ENCODE data around the gene GRIK4. TPM values are rescaled to one million over a fixed set of nuclear protein-coding genes. Genes with fewer than 3 reads are reported as not detected.

Gene GRIK4
- total and polyA plus RNA-seq, 12 donors: 0.33 to 4.8 (median 3.0) TPM

DNA sequence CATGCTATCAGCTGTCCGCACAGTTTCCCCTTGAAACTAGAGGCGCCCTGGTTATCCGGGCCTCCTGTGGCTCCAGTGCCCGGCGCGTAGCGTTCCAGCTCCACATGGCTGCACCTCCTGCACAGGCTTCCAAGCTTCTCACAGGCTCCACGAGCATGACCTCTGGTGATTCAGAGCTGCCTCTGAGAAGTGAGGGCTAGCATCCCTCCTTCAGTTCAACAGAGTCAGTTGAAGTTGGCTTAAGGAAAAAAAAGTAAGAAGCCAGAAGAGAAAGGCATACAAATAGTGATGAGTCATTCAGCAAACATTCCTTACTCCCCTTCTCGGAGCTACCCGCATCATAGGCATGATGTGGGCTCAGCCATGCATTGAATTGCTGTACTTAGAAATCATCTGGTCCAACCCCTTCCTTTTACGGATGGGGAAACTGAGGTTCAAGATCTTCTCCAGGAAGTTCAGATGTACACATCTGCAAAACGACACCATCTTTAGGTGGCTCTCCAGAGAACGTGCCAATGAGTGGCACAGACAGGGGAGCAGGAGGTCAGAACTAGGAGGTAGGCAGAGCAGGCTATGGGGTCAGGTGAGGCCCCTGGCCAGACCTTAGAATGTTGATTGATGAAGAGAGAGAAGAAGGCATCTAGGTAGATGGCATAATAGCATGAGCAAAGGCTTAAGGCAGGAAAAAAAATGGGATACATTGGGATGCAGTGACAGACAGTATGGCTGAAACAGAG is 296.0 kb downstream of the GRIK4 start:
- intact Hi-C loops (cut with DNase I): loop anchor here in 1 of 2 donors (10.0 kb wide), 1 partner anchor 293 kb away; the partner anchor contains the start of gene GRIK4
- Histone ChIP-seq H3K4me3 (no peak overlapping the region), H3K4me1 (replicated peaks in 1 of 2) (no peaks in the 10 kb centered on the region), H3K9me3 (replicated peaks in 1 of 3) (no peaks in the 10 kb centered on the region), H3K27me3 (no peaks in the 10 kb centered on the region), H3K27ac (no peak overlapping the region), H3K36me3 (replicated peaks in 1 of 2) (no peaks in the 10 kb centered on the region)
- WGBS, 4 donors: 79 to 83% (median 81%) methylated on average over 13 of the region's 13 CpGs
- TF ChIP-seq, protein P1, sequence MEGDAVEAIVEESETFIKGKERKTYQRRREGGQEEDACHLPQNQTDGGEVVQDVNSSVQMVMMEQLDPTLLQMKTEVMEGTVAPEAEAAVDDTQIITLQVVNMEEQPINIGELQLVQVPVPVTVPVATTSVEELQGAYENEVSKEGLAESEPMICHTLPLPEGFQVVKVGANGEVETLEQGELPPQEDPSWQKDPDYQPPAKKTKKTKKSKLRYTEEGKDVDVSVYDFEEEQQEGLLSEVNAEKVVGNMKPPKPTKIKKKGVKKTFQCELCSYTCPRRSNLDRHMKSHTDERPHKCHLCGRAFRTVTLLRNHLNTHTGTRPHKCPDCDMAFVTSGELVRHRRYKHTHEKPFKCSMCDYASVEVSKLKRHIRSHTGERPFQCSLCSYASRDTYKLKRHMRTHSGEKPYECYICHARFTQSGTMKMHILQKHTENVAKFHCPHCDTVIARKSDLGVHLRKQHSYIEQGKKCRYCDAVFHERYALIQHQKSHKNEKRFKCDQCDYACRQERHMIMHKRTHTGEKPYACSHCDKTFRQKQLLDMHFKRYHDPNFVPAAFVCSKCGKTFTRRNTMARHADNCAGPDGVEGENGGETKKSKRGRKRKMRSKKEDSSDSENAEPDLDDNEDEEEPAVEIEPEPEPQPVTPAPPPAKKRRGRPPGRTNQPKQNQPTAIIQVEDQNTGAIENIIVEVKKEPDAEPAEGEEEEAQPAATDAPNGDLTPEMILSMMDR (IDR thresholded peaks at IDR 0.05): no peak
- TF ChIP-seq POLR2A (IDR thresholded peaks at IDR 0.05): no peak
- DNase-seq: no peak

DNA sequence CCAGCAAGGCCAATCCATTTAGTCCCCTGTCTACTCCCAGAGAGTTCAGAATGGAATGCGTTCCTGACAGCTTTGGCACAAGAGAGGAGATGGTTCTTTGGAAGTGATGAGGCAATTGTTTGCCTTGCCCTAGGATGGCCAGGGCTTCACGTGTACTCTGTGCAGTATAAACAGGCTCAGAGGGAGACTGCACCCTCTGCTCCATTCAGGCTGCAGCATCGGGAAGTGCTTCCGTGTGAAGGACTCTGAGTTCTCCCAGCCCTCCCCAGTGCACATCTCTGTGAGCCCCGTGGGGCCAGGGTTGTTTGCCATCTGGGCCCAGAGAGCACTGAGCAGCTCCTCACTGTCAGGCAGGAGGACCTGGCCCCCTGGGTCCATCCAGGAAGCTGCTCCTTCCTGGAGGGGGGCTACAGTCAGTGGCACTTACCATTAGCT is 297.1 kb downstream of the GRIK4 start:
- intact Hi-C loops (cut with DNase I): loop anchor here in 1 of 2 donors (10.0 kb wide), 1 partner anchor 294 kb away; the partner anchor contains the start of gene GRIK4
- no peak for DNase-seq
- no peak for TF ChIP-seq POLR2A (IDR thresholded peaks at IDR 0.05)
- TF ChIP-seq, protein P1 (IDR thresholded peaks at IDR 0.05): no peak
- H3K4me3 ChIP-seq: no peak overlapping the region
- H3K9me3 ChIP-seq (replicated peaks in 1 of 3): no peaks in the 10 kb centered on the region
- H3K27ac ChIP-seq: no peak overlapping the region
- H3K4me1 ChIP-seq (replicated peaks in 1 of 2): no peaks in the 10 kb centered on the region
- no peaks in the 10 kb centered on the region for H3K27me3 ChIP-seq
- WGBS, 4 donors: 74 to 100% (median 80%) methylated on average over 1 to 5 of the region's 5 CpGs
- H3K36me3 ChIP-seq (replicated peaks in 1 of 2): no peaks in the 10 kb centered on the region

DNA sequence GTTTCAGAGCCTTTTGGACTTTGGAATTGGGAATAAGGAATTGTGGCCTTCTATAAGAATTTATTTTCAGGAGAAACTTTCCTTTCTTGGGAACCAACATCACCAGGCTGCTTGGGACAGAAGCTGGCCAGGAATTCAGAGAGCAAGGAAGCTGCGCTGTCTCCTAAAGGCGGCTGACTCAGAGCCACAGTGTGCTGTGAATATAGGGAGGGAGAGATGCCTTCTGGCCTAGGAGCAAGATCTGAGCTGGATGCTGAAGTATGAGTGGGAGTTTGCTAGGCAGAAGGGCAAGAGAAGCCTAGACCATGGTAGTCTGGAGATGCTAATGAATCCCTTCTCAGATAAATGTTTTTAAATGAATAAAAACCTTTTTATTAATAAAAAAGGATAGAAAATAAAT is 298.7 kb downstream of the GRIK4 start:
- Histone ChIP-seq H3K4me1 (replicated peaks in 1 of 2) (no peaks in the 10 kb centered on the region), H3K36me3 (replicated peaks in 1 of 2) (no peaks in the 10 kb centered on the region), H3K4me3 (no peak overlapping the region), H3K27ac (no peak overlapping the region), H3K9me3 (replicated peaks in 1 of 3) (no peaks in the 10 kb centered on the region), H3K27me3 (no peaks in the 10 kb centered on the region)
- TF ChIP-seq, protein P1 (IDR thresholded peaks at IDR 0.05): no peak
- no peak for TF ChIP-seq POLR2A (IDR thresholded peaks at IDR 0.05)
- DNase-seq: no peak
- WGBS, 4 donors: 82 to 97% (median 88%) methylated on average over 2 of the region's 2 CpGs
- intact Hi-C loops (cut with DNase I): no loop called here

DNA sequence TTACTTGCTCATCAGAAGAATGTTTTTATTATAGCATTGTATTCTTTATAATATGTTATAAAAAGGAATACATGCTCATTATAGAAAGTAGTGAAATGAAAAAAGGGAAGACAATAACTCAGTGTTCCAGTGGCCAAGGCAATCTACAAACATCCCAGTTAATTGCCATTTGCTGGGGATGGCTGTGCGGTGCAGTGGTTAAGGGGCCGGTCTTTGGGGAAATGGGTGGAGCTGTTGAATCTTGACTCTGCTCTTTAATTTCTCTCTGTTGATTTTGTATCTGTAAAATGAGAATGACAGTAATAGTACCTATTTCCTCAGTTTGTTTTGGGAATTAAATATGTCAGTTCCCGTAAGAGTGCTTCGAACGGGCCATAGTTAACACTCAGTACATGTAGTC is 299.7 kb downstream of the GRIK4 start:
- no peaks in the 10 kb centered on the region for H3K9me3 ChIP-seq (replicated peaks in 1 of 3)
- WGBS, 4 donors: 94 to 98% (median 96%) methylated on average over 5 of the region's 5 CpGs
- H3K4me1 ChIP-seq (replicated peaks in 1 of 2): no peaks in the 10 kb centered on the region
- no peak overlapping the region for H3K4me3 ChIP-seq
- H3K27me3 ChIP-seq: no peaks in the 10 kb centered on the region
- DNase-seq: no peak
- intact Hi-C loops (cut with DNase I): no loop called here
- H3K36me3 ChIP-seq (replicated peaks in 1 of 2): no peaks in the 10 kb centered on the region
- TF ChIP-seq, protein P1 (IDR thresholded peaks at IDR 0.05): no peak
- TF ChIP-seq POLR2A (IDR thresholded peaks at IDR 0.05): no peak
- H3K27ac ChIP-seq: no peak overlapping the region
